Neutrophil (primary cell): Measurements from ENCODE around the gene MAMDC4.

ENCODE experiments used
- H3K27ac ChIP-seq: fragments of 200-600 bp; sonication (generic); 2 replicates; pipeline ENCODE4 v1.5.1; 2016; ENCODE audit warnings: mild to moderate bottlenecking, moderate library complexity
- H3K27me3 ChIP-seq: fragments of 200-600 bp; sonication (generic); 2 replicates; pipeline ENCODE4 v1.6.0; 2016; ENCODE audit warnings: mild to moderate bottlenecking
- H3K36me3 ChIP-seq: fragments of 200-600 bp; sonication (generic); 2 replicates; pipeline ENCODE4 v1.5.1; 2017
- H3K4me1 ChIP-seq, 2 experiments: fragments of 200-600 bp in 1 of 2; sonication (generic) in 1 of 2; 1 replicate in 1 of 2; 2 replicates in 1 of 2; pipeline versions ENCODE4 v1.5.1 to v1.6.1; 2013 to 2016; ENCODE audit warnings: low read depth in 1 of 2, low read length in 1 of 2, mild to moderate bottlenecking in 1 of 2, moderate library complexity in 1 of 2; ENCODE audit not compliant: control insufficient read depth in 1 of 2, insufficient read depth in 1 of 2
- H3K4me3 ChIP-seq, 2 experiments: fragments of 200-600 bp in 1 of 2; sonication (generic) in 1 of 2; 1 replicate in 1 of 2; 2 replicates in 1 of 2; pipeline ENCODE4 v1.5.1; 2013 to 2016; ENCODE audit warnings: low read depth in 1 of 2, low read length in 1 of 2, mild to moderate bottlenecking in 1 of 2, moderate library complexity in 1 of 2
- H3K9me3 ChIP-seq: fragments of 200-600 bp; sonication (generic); 2 replicates; pipeline ENCODE4 v1.5.1; 2016
- CTCF ChIP-seq: fragments of 200-600 bp; sonication (generic); IDR thresholded peaks from 2 replicates; pipeline ENCODE4 v1.5.1; 2016; ENCODE audit warnings: antibody characterized with exemption

Gene MAMDC4

GRCh38 chr9:136848393-136849037 lies 3.6 kb upstream of the MAMDC4 start:
- peak overlapping the region; percentile 69 for H3K27ac ChIP-seq
- peaks cover 38 to 50% of the 10 kb centered on the region in 2 experiments for H3K4me1 ChIP-seq
- H3K36me3 ChIP-seq = no peaks in the 10 kb centered on the region
- H3K27me3 ChIP-seq = peaks cover 58% of the 10 kb centered on the region
- H3K9me3 ChIP-seq = no peaks in the 10 kb centered on the region
- no peak for TF ChIP-seq CTCF
- H3K4me3 ChIP-seq = peak overlapping the region; percentile 85 to 100

DNA sequence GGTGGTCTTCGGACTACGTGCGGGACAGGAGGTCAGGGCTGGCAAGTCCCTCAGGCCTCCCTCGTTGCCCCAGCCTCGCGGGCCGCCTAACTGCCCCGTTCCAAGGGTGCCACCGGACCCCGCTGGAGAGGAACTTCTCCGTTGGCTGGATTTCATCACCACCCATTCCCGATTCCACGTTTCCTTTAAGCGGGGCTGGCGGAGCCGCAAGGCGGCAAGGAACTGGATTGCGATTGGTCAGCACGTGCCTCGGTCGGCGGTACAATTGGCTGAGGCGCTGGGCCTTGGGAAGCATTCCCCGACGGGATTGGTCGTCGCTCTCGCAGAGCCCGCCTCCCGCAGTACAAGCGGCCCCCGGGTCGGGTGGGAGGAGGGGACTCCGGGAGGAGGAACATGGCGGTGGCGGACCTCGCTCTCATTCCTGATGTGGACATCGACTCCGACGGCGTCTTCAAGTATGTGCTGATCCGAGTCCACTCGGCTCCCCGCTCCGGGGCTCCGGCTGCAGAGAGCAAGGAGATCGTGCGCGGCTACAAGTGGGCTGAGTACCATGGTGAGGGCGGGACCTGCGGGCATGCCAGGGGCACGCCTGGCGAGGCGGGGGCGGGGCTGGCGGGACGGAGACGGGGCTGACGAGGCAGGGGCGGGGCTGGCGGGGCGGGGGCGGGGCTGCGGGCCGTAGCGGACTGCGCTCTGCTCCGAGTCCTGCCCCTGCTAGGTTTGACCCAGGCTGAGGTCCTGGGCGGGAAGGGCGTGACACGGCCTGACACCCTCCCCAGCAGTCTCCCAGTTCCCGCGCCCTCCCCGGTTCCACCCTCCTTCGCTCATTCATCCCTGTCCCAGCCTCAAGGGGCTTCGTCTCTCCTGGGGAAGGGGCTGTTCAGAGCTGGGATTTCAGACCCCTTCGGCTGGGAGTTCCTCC lies 2.8 kb upstream of the MAMDC4 start, which contains the start of gene PHPT1:
Gene PHPT1, plus strand, starts transcription at position 372 of the 922 bp plus-strand sequence. Its CDS starts 22 bp downstream, at position 394.
- TF ChIP-seq CTCF = peak; percentile 50
- Histone ChIP-seq H3K9me3 (no peaks in the 10 kb centered on the region), H3K27ac (peak within 1 kb of the TSS; percentile 69), H3K4me1 (peaks cover 32 to 42% of the 10 kb centered on the region in 2 experiments), H3K4me3 (peak within 1 kb of the TSS; percentile 85 to 100), H3K36me3 (no peaks in the 10 kb centered on the region), H3K27me3 (peaks cover 50% of the 10 kb centered on the region)

- peaks cover 31 to 41% of the 10 kb centered on the region in 2 experiments for H3K4me1 ChIP-seq
- no peaks in the 10 kb centered on the region for H3K36me3 ChIP-seq
- H3K9me3 ChIP-seq = no peaks in the 10 kb centered on the region
- H3K4me3 ChIP-seq = peak overlapping the region; percentile 85 to 100
- H3K27me3 ChIP-seq = peaks cover 41% of the 10 kb centered on the region
- H3K27ac ChIP-seq = peak overlapping the region; percentile 69
- no peak for TF ChIP-seq CTCF
Observed at GRCh38 chr9:136849960-136850865, 1.9 kb upstream of the MAMDC4 start.

DNA sequence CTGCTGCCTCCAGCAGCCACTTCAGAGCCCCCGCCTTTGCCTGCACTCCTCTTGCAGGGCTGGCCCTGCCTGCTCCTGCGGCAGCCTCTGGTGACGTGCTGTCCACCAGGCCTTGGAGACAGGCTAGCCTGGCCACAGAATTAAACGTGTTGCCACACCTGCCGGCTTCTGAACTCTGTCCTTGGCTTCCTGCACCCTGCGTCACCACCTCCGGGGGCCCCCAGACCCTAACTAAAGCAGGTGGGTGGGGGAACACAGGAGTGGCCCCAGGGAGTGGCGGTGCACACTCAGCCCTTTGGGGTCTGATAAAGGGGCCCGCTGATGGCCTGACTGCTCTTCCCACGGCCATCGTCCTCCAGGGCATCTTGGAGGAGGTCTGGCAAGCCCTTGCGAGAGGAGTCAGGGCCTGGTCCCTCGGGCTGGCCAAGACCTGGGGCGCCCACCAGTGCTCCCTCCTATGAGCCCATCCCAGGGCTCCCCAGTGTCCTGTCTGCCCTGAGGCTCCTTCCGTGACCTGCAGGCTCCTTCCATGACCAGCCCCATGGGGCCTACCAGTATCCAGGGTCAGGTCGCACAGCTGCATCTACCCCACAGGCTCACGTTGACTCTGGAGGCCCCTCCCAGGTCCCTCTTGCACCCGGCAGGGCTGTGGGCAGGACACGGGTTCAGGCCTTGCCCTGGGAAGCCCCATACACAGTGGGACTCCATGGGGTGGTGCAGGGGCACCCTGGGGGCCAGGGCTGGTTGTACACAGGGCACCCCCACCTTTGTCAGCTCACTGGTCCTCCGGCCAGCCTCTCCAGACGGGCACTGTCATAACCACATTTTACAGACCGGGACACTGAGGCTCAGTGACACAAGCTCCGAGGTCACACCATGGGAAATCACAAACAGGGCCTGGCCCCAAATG lies 1.0 kb upstream of the MAMDC4 start:
- Histone ChIP-seq H3K27me3 (peaks cover 31% of the 10 kb centered on the region), H3K27ac (no peak overlapping the region), H3K36me3 (no peaks in the 10 kb centered on the region), H3K4me1 (peaks cover 31 to 36% of the 10 kb centered on the region in 2 experiments), H3K4me3 (no peak overlapping the region), H3K9me3 (no peaks in the 10 kb centered on the region)
- TF ChIP-seq CTCF = no peak
